LNCAP (cell line): Measurements from ENCODE around the gene IGSF21.

Experiments
- CTCF ChIP-seq: fragments of 450-650 bp; IDR thresholded peaks from 2 replicates; pipeline ENCODE4 v1.5.1; 2017; ENCODE audit warnings: mild to moderate bottlenecking

Gene IGSF21

GRCh38 chr1:18200136-18200717, 92.6 kb downstream of the IGSF21 start:
- no peak for TF ChIP-seq CTCF

GRCh38 chr1:18200918-18201317, 93.3 kb downstream of the IGSF21 start:
- no peak for TF ChIP-seq CTCF

GRCh38 chr1:18201997-18202719, 94.6 kb downstream of the IGSF21 start:
- TF ChIP-seq CTCF = no peak

- TF ChIP-seq CTCF = no peak
Measured at GRCh38 chr1:18203645-18204044, 96.0 kb downstream of the IGSF21 start.

- no peak for TF ChIP-seq CTCF
Measured at GRCh38 chr1:18204575-18204974, 97.0 kb downstream of the IGSF21 start.

- no peak for TF ChIP-seq CTCF
Measured at GRCh38 chr1:18205319-18205718, 97.7 kb downstream of the IGSF21 start.

GRCh38 chr1:18211764-18212163, 104.2 kb downstream of the IGSF21 start:
- TF ChIP-seq CTCF = no peak
